Ovary (tissue), 9 donors: ENCODE measurements around the gene NOTCH4. TPM values are rescaled to one million over a fixed set of nuclear protein-coding genes. Genes with fewer than 3 reads are reported as not detected.

Experiments used
- DNase-seq, 5 donors: peaks; one replicate each; pipeline ENCODE4 v3.0.0-alpha.2; 2019 to 2020
- H3K27ac ChIP-seq, 2 donors: fragments of 200-600 bp; one replicate each; pipeline versions ENCODE4 v1.5.1 to v1.8.0; 2019 to 2022
- H3K27me3 ChIP-seq: fragments of 200-600 bp; one replicate; pipeline ENCODE4 v1.8.0; 2022
- H3K36me3 ChIP-seq: fragments of 200-600 bp; sonication (generic); one replicate; pipeline ENCODE4 v1.5.1; 2019
- H3K4me1 ChIP-seq: one replicate; pipeline ENCODE4 v1.8.1; 2013; ENCODE audit warnings: mild to moderate bottlenecking, moderate library complexity; ENCODE audit not compliant: insufficient read depth
- H3K4me3 ChIP-seq: fragments of 200-600 bp; sonication (generic); one replicate; pipeline ENCODE4 v1.5.1; 2017
- H3K9me3 ChIP-seq, 2 donors: fragments of 200-600 bp in 1 of 2; sonication (generic) in 1 of 2; one replicate each; pipeline versions ENCODE4 v1.5.1 to v1.8.1; 2013 to 2019; ENCODE audit warnings: mild to moderate bottlenecking in 1 of 2, moderate library complexity in 1 of 2
- CTCF ChIP-seq, 3 donors: fragments of 450-650 bp in 2 of 3; fragments of 200-600 bp in 1 of 3; IDR thresholded peaks; one replicate each; pipeline versions ENCODE4 v1.5.1 to v1.8.0; 2016 to 2022; ENCODE audit warnings: antibody characterized with exemption in 3 of 3, mild to moderate bottlenecking in 1 of 3
- EP300 ChIP-seq: sonication (generic); formaldehyde crosslinking; IDR thresholded peaks from one replicate; pipeline ENCODE4 v1.6.1; 2017; ENCODE audit warnings: antibody characterized with exemption
- POLR2A ChIP-seq: fragments of 450-650 bp; IDR thresholded peaks from one replicate; pipeline ENCODE4 v1.6.1; 2017; ENCODE audit warnings: antibody characterized with exemption, mild to moderate bottlenecking, moderate library complexity
- WGBS, 3 donors: extraction: QIAGEN DNeasy Blood & Tissue Kit in 1 of 3; methylation state at CpG; one replicate each; pipeline versions ENCODE4 v1.1.5 to v1.1.7; 2013 to 2017; 5-methylcytosine and 5-hydroxymethylcytosine counted together
- intact Hi-C, 4 donors: fragments of 100-400 bp; cut with DNase I; formaldehyde crosslinking; loops; one replicate each; pipeline versions ENCODE4 v1.11.0 to v1.15.1; 2022 to 2023
- polyA plus RNA-seq, 2 donors: library from polyadenylated mRNA; stranded (reverse); fragments of 200-250 nt in 1 of 2; fragments of 350-450 nt in 1 of 2; fragmentation: Illumina TruSeq in 1 of 2; extraction: RNeasy Lipid Tissue Mini Kit (QIAGEN cat#74804) in 1 of 2; gene quantifications; one replicate each; pipeline ENCODE4 v1.2.3, GENCODE V29; 2013 to 2014
- total RNA-seq, 7 donors: library from RNA; depleted of rRNA in 2 of 7; stranded (reverse); fragments of >200 nt in 2 of 7; fragmentation: NEBNext Ultra II Directional in 3 of 7; extraction: Animal tissue kit (Norgen Biotek cat#: 25700) in 3 of 7; gene quantifications; one replicate each; pipeline versions ENCODE4 v1.1.0 to v1.2.4, GENCODE V29; 2016 to 2023
- donor health status: DM: no; HTN: no; CAD: no; lungs with moderate emphysema.
- donor health status: DM: no; HTN: no; CAD: no.
- donor health status: Bipolar disorder and iron deficiency.
- donor health status: DM: yes; HTN: yes; CAD: no.
- donor health status: DM: no; HTN: no; CAD: no.
- donor health status: DM: yes; HTN: yes; CAD: no.

NOTCH4 gene
- total and polyA plus RNA-seq, 9 donors, result 7.2 to 21.2 (median 12.4) TPM

GRCh38 chr6:32181915-32182529, 41.8 kb downstream of the NOTCH4 start:
- 79 to 85% (median 85%) methylated on average over 10 of the region's 10 CpGs for WGBS, 3 donors

GRCh38 chr6:32181148-32181702, 42.6 kb downstream of the NOTCH4 start:
- intact Hi-C loops, result loop anchor here in 1 of 4 donors (10.0 kb wide), 1 partner anchor 456 kb away; the partner anchor contains the start of genes DDAH2, LY6G6C and MPIG6B

More at GRCh38 chr6:32181915-32182529, 41.8 kb downstream of the NOTCH4 start:
- no peaks in the 10 kb centered on the region for H3K9me3 ChIP-seq
- no peak overlapping the region for H3K4me3 ChIP-seq
- H3K4me1 ChIP-seq, result peaks cover 4% of the 10 kb centered on the region
- no peak overlapping the region for H3K27ac ChIP-seq
- H3K27me3 ChIP-seq, result no peaks in the 10 kb centered on the region
- no peak for DNase-seq
- intact Hi-C loops, result loop anchor here in 1 of 4 donors (10.0 kb wide), 1 partner anchor 457 kb away; the partner anchor contains the start of genes DDAH2, LY6G6C and MPIG6B
- TF ChIP-seq CTCF (IDR thresholded peaks at IDR 0.05), result no peak
- TF ChIP-seq POLR2A, result no peak
- TF ChIP-seq EP300, result no peak
- H3K36me3 ChIP-seq, result no peaks in the 10 kb centered on the region

GRCh38 chr6:32179766-32180405, 44.0 kb downstream of the NOTCH4 start:
- Histone ChIP-seq H3K4me3 (no peak overlapping the region), H3K36me3 (no peaks in the 10 kb centered on the region), H3K9me3 (no peaks in the 10 kb centered on the region), H3K27me3 (no peaks in the 10 kb centered on the region), H3K4me1 (peaks cover 5% of the 10 kb centered on the region), H3K27ac (peak overlapping the region in 1 of 2 donors; percentile 7)
- WGBS, 3 donors, result 64 to 72% (median 71%) methylated on average over 10 of the region's 10 CpGs
- peak in 2 of 5 donors; percentile 38 for DNase-seq
- TF ChIP-seq EP300, result no peak
- no peak for TF ChIP-seq CTCF (IDR thresholded peaks at IDR 0.05)
- no peak for TF ChIP-seq POLR2A
- intact Hi-C loops, result loop anchor here in 1 of 4 donors (10.0 kb wide), 1 partner anchor 455 kb away; the partner anchor contains the start of genes DDAH2, LY6G6C and MPIG6B

More at GRCh38 chr6:32181148-32181702, 42.6 kb downstream of the NOTCH4 start:
- WGBS, 3 donors, result 79 to 81% (median 79%) methylated on average over 15 of the region's 15 CpGs
- H3K9me3 ChIP-seq, result no peaks in the 10 kb centered on the region
- TF ChIP-seq CTCF (IDR thresholded peaks at IDR 0.05) (no peak), POLR2A (no peak), EP300 (no peak)
- peaks cover 5% of the 10 kb centered on the region for H3K4me1 ChIP-seq
- H3K4me3 ChIP-seq, result no peak overlapping the region
- H3K27me3 ChIP-seq, result no peaks in the 10 kb centered on the region
- DNase-seq, result peak in 1 of 5 donors; percentile 30
- no peak overlapping the region for H3K27ac ChIP-seq
- H3K36me3 ChIP-seq, result no peaks in the 10 kb centered on the region

- TF ChIP-seq POLR2A (peak; percentile 3), CTCF (IDR thresholded peaks at IDR 0.05) (no peak)
- intact Hi-C loops, result no loop called here
- H3K4me1 ChIP-seq, result peaks cover 6% of the 10 kb centered on the region
- 2 to 3% (median 3%) methylated on average over 24 of the region's 24 CpGs for WGBS, 3 donors
- peak in 1 of 5 donors; percentile 84 for DNase-seq
- H3K27me3 ChIP-seq, result no peaks in the 10 kb centered on the region
- H3K4me3 ChIP-seq, result peak overlapping the region; percentile 70
- H3K9me3 ChIP-seq, result no peaks in the 10 kb centered on the region
- no peaks in the 10 kb centered on the region for H3K36me3 ChIP-seq
- peak overlapping the region; percentile 93 to 99 for H3K27ac ChIP-seq
These were observed 45.1 kb downstream of the NOTCH4 start for GRCh38 chr6:32178547-32179440.
